ENCODE results near the gene SENP5. TPM values are rescaled to one million over a fixed set of nuclear protein-coding genes. Genes with fewer than 3 reads are reported as not detected.

SENP5 gene
- total RNA-seq, 4 donors from 2014 or later = 41.1 to 60.6 (median 44.1) TPM

DNA sequence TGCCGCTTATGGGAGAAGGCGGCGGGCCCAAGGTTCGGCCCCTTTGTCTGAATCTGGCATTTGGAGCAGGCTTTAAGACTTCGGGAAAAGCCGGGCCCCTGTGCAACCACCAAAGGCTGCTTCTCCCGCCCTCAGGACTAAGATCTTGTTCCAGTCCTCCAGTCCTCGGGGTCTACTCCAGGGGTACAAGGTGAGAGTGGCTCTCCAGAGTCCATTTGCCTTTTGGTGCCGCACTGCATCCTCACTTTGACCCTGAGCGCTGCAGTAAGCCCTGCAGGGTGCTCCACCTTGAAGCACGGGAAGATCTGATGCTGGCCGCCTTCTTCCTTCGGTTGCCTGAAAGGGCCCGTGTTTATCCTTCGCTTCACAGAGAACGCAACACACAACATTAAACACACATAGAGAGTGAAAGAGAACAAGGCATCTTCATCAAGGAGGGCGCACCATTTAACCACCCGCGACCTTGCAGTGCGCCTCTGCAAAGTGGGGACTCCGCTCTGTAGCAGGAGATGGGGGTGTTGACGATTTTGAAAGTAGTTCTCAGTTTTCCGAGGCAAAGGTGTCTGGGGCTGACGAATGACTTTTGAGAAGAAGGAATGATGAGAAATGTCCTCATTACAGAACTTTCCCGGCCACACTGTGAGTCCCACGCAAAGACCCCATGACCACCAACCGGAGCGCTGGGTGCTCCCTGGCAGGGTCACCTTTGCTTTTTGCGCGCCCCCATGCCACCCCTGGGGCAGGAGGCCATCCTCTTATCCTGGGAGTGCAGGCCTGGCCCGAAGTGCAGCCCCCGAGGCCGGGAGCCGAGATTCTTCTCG, 99.9 kb downstream of the SENP5 start:
- Histone ChIP-seq H3K4me3 (peak overlapping the region; percentile 51 to 93 (median 78)), H3K27me3 (no peaks in the 10 kb centered on the region), H3K9me3 (no peaks in the 10 kb centered on the region), H3K36me3 (peaks cover 0 to 25% (median 0%) of the 10 kb centered on the region in 3 donors), H3K4me1 (peaks cover 0 to 23% (median 4%) of the 10 kb centered on the region in 4 donors), H3K27ac (no peak overlapping the region)
- WGBS, 2 donors = 53 to 58% methylated on average over 34 to 35 of the region's 35 CpGs
- DNase-seq (ENCODE audit: low spot score in 2 of 2) = no peak
- TF ChIP-seq POLR2A (IDR thresholded peaks at IDR 0.05) = no peak
- TF ChIP-seq, protein P1, sequence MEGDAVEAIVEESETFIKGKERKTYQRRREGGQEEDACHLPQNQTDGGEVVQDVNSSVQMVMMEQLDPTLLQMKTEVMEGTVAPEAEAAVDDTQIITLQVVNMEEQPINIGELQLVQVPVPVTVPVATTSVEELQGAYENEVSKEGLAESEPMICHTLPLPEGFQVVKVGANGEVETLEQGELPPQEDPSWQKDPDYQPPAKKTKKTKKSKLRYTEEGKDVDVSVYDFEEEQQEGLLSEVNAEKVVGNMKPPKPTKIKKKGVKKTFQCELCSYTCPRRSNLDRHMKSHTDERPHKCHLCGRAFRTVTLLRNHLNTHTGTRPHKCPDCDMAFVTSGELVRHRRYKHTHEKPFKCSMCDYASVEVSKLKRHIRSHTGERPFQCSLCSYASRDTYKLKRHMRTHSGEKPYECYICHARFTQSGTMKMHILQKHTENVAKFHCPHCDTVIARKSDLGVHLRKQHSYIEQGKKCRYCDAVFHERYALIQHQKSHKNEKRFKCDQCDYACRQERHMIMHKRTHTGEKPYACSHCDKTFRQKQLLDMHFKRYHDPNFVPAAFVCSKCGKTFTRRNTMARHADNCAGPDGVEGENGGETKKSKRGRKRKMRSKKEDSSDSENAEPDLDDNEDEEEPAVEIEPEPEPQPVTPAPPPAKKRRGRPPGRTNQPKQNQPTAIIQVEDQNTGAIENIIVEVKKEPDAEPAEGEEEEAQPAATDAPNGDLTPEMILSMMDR (IDR thresholded peaks at IDR 0.05) = no peak
- no peak for TF ChIP-seq EP300 (IDR thresholded peaks at IDR 0.05)

DNA sequence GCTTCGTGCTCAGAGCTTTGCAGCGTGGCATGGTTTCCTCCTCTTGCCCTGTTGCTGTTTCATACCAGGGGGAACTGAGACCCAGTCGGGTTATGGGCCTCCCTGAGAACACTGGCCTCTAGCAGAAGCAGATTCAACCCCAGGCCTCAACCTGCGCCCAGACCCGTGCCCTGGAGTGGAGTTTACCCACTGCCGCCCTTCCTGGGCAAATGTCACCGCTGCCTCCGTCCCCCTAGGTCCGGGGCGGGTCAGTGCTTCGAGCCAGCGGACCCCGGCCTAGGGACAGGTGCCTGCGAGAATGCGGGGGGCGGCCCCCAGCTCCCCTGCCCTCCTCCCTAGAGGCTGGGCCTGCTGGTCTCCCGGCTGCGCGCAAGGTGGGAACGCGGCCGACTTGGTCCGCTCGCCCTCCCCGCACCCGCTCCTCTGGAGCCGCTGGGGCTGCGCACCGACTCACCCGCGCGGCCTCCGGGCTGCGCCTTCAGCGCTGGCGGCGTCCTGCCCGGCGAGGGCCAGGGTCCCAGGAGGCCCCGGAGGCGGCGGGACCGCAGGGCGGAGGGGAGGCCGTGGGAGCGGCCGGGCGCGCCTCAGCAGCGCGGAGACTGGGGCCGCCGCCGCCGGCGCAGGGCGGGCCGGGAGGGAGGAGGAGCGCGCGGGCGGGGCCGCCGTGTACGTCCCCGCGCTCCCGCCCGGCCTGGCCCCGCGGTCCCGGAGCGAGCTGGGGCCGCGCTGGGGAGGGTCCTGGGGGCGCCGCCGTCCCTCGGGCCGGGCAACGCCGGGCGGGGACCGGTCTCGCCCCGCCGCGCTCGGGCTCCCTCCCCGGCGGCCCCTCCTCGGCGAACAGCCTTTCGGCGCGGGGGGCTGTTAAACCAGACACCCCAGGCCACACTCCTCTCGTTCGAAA, 100.8 kb downstream of the SENP5 start, which contains the start of gene PIGZ:
Gene PIGZ, minus strand, starts transcription at position 601 of the 901 bp plus-strand sequence. CDS start 16,802 bp downstream, outside the sequence.
- H3K9me3 ChIP-seq = no peaks in the 10 kb centered on the region
- 6 to 13% methylated on average over 4 to 32 of the region's 98 CpGs for WGBS, 2 donors
- H3K4me1 ChIP-seq = peaks cover 0 to 23% (median 4%) of the 10 kb centered on the region in 4 donors
- H3K27me3 ChIP-seq = no peaks in the 10 kb centered on the region
- TF ChIP-seq EP300 (IDR thresholded peaks at IDR 0.05) (no peak), POLR2A (IDR thresholded peaks at IDR 0.05) (peak in 1 of 2 donors; percentile 43)
- TF ChIP-seq, protein P1 (IDR thresholded peaks at IDR 0.05) = no peak
- H3K4me3 ChIP-seq = peak within 1 kb of the TSS; percentile 79 to 93 (median 82)
- peaks cover 0 to 25% (median 0%) of the 10 kb centered on the region in 3 donors for H3K36me3 ChIP-seq
- DNase-seq (ENCODE audit: low spot score in 2 of 2) = no peak
- peak within 1 kb of the TSS; percentile 62 to 84 (median 66) for H3K27ac ChIP-seq

DNA sequence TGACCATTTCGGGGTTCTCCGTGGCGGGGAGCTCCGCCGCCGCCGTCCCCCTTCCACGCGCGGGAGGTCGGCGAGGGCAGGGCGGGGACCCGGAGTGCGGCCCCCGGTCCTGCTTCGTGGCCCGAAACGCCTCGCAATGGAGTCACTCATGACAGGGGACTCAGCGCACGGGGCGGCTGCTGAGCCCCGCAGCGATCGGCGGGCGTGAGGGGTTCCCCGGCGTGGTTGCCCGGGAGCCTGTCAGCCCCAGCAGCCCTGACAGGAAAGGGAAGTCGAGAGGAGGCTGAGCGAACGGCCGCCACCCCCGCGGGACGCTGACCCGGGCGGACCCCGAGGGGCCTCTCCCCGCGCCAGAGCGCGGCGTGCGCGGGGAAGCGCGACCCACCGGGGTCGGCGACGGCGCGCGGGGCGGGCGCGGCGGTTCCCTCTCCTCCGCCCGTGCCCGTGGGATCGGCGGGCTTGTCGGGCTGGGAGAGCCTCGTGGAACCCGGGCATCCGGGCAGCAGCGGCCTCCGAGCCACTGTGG, 101.5 kb downstream of the SENP5 start:
- Histone ChIP-seq H3K4me1 (peaks cover 0 to 23% (median 4%) of the 10 kb centered on the region in 4 donors), H3K9me3 (no peaks in the 10 kb centered on the region), H3K27me3 (no peaks in the 10 kb centered on the region), H3K4me3 (peak overlapping the region; percentile 79 to 93 (median 82)), H3K27ac (peak overlapping the region; percentile 62 to 84 (median 66)), H3K36me3 (peaks cover 0 to 25% (median 0%) of the 10 kb centered on the region in 3 donors)
- TF ChIP-seq POLR2A (IDR thresholded peaks at IDR 0.05) (no peak), EP300 (IDR thresholded peaks at IDR 0.05) (no peak)
- TF ChIP-seq, protein P1 (IDR thresholded peaks at IDR 0.05) = no peak
- 0% methylated on average over 9 of the region's 72 CpGs; no CpG with 5 or more reads in 1 of the 2 donors for WGBS, 2 donors
- no peak for DNase-seq (ENCODE audit: low spot score in 2 of 2)

DNA sequence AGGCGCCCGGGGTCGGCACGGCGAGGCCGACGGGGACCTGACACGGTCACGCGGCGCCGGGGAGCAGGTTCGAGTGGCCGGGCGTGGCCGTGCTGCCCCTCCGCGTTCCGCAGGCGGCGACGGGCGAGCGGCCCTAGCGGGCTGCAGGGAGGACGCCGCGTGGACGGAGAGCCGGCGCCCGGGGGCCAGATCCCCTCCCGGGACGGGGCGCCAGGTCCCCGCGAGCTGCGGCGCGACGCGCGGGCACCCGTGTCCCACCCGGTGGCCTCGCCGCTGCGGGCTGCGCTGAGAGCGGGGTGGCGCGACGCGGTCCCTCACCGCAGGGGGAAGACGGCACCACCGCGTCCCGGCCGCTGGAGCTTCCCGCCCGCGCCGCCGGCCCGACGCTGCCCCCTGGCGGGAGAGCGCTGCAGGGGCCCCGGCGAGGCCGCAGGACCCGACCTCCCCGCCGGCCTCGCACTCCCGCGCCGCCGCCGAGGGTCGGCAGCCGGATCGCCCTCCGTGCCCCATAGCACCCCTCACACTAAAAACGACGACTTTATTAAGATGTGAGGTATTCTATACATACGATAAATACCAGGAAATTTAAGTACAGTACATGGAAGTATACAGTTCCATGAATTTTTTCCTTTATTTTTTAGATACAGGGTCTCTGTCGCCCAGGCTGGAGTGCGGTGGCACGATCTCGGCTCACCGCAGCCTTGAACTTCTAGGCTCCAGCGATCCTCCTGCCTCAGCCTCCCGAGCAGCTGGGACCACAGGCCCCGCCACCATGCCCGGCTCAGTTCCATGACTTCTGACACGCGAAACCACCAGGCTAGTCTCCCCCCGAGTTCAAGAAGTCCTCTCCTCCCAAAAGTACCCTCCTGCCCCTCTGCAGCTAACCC, 102.2 kb downstream of the SENP5 start:
- Histone ChIP-seq H3K9me3 (no peaks in the 10 kb centered on the region), H3K27me3 (no peaks in the 10 kb centered on the region), H3K4me1 (peaks cover 0 to 23% (median 4%) of the 10 kb centered on the region in 4 donors), H3K4me3 (peak overlapping the region; percentile 79 to 93 (median 82)), H3K36me3 (peaks cover 0 to 23% (median 0%) of the 10 kb centered on the region in 3 donors), H3K27ac (peak overlapping the region in 3 of 4 donors; percentile 62 to 84 (median 65))
- DNase-seq (ENCODE audit: low spot score in 2 of 2) = no peak
- 14 to 19% methylated on average over 50 to 61 of the region's 100 CpGs for WGBS, 2 donors
- TF ChIP-seq POLR2A (IDR thresholded peaks at IDR 0.05) (peak in 1 of 2 donors; percentile 29), EP300 (IDR thresholded peaks at IDR 0.05) (no peak)
- TF ChIP-seq, protein P1 (IDR thresholded peaks at IDR 0.05) = peak; percentile 90 to 98 (median 96)

Measured in tibial nerve (tissue), 4 donors.